Measurements from ENCODE around the gene PAFAH1B1.
"Not testable (repeated sequence)": the region's sequence is repeated elsewhere in the genome, so short reads cannot be mapped to it uniquely, and the experiment has no call there.

Gene PAFAH1B1

DNA sequence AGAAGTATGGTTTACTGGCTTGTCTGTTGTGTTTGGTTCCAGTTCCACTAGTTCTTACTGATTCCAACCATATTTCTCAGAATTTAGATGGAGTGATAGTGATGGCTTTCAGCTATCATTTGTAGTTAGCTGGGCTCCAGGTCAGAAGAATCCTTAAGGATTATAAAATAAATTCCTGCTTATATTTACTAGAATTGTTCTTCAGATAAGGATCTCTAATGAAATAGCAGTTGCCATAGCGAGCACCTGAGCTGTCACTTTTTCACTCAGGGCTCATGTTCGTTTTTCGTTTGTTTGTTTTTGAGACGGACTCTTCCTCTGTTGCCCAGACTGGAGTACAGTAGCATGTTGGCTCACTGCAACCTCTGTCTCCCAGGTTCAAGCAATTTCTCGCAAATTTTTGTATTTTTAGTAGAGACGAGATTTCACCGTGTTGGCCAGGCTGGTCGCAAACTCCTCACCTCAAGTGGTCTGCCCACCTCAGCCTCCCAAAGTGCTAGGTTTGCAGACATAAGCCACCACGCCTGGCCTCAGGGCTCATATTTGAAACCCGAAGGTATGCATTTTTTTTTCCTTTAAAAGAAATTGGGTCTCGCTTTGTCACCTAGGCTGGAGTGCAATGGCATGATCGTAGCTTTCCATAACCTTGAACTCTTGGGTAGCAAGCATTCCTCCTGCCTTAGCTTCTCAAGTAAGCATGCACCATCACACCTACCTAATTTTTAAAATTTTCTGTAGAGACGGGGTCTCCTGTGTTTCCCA, 42.9 kb downstream of the PAFAH1B1 start:
- FAIRE-seq = no peak

DNA sequence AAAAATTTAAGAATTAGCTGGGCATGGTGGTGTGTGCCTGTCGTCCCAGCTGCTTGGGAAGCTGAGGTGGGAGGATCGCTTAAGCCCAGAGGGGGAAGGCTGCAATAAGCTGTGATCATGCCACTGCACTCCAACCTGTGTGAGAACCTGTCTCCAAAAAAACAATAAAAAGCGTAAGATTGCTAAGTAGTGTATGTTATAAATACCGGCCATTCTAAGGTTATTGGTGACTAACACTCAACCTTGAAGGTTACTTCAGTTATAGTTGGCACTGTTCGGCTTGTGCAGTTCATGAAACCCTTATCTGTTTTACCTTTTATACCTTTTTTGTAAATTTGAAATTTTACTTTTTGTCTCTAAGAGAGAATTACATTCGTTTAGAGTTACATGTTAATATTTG, 44.0 kb downstream of the PAFAH1B1 start:
- no peak for FAIRE-seq

DNA sequence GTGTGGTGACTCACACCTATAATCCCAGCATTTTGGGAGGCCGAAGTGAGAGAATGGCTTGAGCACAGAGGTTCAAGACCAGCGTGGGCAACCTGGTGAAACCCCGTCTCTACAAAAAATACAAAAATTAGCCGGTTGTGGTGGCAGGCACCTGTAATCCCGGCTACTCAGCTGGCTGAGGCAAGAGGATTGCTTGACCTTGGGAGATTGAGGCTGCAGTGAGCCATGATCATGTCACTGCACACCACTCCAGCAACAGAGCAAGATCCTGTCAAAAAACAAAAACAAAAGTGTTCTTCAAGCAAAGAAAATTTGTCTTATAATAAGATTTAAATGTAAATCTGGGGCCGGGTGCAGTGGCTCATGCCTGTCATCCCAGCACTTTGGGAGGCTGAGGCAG, 51.5 kb downstream of the PAFAH1B1 start:
- no peak for FAIRE-seq

DNA sequence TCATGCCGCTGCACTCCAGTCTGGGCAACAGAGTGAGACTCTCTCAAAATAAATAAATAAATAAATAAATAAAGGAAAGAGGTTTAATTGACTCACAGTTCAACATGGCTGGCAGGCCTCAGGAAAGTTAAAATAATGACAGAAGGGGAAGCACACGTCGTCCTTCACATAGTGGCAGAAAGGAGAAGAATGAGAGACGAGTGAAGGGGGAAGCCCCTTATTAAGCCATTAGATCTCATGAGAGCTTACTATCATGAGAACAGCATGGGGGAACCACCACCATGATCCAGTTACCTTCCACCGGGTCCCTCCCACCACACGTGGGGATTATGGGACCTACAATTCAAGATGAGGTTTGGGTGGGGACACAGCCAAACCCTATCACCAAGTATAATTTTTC, 54.5 kb downstream of the PAFAH1B1 start:
- FAIRE-seq = no peak

DNA sequence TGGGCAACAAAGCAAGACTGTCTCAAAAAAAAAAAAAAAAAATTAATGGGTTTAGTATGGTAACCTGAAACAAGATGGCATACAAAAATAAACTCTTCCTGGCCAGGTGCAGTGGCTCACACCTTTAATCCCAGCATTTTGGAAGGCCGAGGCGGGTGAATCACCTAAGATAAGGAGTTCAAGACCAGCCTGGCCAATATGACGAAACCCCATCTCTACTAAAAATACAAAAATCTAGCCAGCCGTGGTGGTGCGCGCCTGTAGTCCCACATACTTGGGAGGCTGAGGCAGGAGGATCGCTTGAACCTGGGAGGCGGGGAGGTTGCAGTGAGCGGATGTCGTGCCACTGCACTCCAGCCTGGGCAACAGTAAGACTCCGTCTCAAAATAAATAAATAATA, 55.7 kb downstream of the PAFAH1B1 start:
- no peak for FAIRE-seq

DNA sequence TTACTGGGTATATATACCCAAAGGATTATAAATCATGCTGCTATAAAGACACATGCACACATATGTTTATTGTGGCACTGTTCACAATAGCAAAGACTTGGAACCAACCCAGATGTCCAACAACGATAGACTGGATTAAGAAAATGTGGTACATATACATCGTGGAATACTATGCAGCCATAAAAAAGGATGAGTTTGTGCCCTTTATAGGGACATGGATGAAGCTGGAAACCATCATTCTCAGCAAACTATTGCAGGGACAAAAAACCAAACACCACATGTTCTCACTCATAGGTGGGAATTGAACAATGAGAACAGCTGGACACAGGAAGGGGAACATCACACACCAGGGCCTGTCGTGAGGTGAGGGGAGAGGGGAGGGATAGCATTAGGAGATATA, 59.5 kb downstream of the PAFAH1B1 start:
- not testable (repeated sequence) for FAIRE-seq

DNA sequence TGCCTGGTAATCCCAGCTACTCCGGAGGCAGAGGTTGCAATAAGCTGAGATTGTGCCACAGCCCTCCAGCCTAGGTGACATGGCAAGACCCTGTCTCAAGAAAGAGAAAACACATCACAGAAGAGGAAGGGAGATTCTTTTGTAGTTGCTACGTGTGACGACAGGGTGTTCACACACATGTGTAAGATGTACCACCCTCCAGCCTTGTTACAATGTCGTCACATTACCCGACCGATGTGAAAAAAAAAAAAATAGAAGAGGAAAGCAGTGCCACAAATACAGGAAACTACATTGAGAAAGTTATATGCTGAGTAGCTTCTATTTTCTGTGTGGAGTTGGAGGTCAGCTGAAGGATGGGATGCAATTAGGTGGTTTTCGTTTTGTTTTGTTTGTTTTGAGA, 62.1 kb downstream of the PAFAH1B1 start:
- no peak for FAIRE-seq

DNA sequence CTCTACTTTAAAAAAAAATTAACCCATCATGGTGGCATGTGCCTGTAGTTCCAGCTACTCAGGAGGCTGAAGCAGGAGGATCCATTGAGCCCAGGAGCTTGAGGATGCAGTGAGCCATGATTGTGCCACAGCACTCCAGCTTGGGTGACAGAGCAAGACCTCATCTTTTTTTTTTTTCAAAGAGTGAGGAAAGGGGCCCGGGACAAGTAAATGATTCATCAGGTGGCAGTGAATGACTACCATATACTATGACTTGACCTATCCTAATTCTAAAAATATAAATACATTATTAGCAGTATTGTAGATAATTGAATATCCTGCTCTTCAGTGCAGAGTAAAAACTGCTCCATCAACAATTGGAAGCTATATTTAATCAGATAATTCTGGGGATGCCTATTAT, 62.8 kb downstream of the PAFAH1B1 start:
- no peak for FAIRE-seq

DNA sequence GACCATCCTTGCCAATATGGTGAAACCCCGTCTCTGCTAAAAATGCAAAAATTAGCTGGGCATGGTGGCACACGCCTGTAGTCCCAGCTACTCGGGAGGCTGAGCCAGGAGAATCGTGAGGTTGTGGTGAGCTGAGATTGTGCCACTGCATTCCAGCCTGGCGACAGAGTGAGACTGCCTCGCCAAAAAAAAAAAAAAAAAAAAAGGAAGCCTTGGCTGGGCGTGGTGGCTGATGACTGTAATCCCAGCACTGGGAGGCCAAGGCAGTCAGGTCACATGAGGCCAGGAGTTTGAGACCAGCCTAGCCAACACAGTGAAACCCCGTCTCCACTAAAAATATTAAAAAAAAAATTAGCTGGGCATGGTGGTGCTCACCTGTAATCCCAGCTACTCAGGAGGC, 65.9 kb downstream of the PAFAH1B1 start:
- FAIRE-seq = not testable (repeated sequence)

DNA sequence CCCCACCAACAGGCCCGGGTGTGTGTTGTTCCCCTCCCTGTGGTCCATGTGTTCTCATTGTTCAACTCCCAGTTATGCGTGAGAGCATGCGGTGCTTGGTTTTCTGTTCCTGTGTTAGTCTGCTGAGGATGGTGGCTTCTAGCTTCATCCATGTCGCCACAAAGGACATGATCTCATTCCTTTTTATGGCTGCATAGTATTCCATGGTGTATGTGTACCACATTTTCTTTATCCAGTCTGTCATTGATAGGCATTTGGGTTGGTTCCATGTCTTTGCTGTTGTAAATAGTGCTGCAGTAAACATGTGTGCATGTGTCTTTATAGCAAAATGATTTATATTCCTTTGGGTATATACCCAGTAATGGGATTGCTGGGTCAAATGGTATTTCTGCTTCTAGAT, 67.0 kb downstream of the PAFAH1B1 start:
- not testable (repeated sequence) for FAIRE-seq

DNA sequence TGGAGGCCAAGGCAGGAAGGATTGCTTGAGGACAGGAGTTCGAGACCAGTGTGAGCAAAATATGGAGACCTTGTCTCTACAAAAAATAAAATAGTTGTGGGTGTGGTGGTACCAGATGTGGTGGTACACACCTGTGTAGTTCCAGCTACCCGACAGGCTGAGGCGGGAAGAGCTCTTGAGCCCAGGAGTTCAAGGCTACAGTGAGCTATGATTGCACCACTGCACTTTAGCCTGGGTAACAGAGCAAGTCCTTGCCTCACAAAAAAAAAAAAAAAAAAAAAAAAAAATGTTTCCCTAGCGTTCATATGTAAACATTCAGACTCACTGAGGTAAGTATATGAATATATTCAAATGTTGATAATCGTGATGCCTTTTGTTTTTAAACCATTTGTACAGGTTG, 78.6 kb downstream of the PAFAH1B1 start:
- FAIRE-seq = no peak

DNA sequence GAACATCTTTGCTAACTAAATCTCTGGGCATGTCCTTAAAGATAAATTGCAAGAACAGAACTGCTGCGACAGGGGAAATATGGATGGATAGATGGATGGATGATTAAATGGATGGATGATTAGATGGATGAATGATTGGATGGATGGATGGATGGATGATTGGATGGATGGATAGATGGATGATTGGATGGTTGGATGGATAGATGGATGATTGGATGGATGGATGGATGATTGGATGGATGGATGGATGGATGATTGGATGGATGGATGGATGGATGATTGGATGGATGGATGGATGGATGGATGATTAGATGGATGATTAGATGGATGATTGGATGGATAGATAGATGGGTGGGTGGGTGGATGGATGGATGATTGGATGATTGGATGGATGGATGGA, 85.8 kb downstream of the PAFAH1B1 start:
- not testable (repeated sequence) for FAIRE-seq

DNA sequence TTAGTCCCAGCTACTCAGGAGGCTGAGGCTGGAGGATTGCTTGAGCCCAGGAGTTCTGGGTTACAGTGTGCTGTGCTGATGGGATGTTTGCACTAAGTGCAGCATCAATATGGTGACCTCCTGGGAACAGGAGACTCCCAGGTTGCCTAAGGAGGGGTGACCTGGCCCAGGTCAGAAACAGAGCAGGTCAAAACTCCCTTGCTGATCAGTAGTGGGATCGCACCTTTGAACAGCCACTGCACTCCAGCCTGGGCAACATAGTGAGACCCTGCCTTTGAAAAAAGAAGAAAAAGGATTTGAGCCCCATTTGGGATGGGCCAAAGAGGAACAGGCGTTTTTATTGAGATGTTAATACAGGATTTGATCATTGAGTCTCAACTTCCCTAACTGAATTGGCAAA, 87.5 kb downstream of the PAFAH1B1 start:
- no peak for FAIRE-seq

DNA sequence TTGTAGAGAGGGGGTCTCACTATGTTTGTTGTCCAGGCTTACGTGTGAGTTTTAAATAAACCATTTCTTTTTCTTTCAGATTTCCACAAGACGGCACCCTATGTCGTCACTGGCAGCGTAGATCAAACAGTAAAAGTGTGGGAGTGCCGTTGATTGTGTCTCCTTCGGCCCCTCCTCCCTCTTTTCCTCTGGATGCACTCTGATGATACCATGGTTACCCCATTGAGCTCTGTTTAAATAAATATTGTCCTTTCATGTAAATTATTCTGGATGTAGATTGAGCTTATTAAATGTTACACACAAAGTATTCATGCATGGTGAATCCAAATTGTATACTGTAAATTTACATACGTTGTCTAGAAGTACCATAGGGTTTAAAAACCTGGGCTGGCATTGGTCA, 88.2 kb downstream of the PAFAH1B1 start:
- no peak for FAIRE-seq

DNA sequence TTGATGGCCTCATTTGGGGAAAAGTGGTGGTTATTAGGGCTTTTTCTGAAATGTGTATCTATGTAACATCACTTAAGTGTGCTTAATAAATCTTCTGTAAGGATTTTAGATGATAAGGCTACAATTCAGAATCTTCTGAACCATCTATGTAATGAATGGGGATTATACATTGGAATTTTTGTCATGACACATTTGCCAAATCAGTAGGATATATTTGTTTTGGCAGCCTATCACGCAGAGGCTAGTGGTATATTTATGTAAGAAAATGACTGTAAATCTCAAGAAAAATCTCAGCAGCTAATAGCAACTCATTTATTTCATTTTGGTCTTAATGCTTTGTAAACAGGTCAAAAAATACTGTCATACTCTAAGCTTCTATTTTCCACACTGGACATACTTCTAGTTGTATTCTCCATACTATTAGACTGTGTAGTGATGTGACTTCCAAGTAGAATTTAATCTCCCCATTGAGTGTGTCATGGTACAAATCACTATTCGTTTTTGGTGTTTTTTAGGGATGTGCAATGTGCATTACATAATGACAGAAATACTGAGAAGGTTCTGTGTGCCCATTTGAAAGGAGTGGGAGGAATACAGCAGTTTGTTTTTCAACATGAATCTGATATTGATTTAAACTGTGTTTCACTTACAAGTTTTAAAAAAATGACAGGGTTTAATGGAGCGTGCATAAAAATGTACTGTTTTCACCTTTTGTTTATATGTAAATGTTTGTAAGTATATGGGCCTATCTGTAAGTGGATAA, 88.9 kb downstream of the PAFAH1B1 start:
- no peak for FAIRE-seq

DNA sequence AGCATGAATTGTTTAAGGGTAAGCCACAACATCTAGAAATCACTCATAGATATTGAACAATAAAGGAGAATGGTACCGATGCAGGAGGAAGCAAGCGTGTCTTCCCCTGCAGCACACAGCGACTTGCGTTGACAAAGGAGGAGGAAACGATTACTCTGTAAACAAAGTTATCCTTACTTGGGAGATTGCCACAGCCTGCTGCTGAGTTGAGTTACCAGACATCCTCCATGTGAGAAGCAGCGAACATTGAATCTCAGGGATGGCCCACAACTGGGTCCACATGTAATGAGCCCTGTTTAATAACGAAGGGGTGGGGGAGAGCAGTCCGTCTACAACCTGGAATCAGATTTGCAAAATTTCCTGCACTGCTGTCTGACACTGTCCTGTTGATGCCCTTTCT, 90.5 kb downstream of the PAFAH1B1 start:
- no peak for FAIRE-seq

DNA sequence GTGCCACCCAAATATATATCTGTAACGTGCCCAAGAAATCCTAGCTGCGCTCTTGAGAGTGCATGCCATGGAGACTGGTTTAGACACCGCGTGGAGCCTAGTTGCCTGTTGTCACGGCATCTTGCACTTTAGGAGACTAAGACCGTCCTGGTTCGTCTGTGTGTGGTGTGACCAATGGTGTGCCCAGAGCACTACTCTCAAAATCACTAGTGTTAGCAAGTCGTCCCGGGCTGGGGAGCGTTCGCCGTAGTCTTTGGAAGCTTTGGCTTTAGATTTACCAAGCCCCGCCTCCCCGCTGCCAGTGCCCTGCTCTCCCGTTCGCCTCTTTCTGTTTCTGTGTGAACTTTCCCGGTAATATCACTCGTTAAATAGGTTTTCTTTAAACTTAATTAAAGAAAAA, 91.1 kb downstream of the PAFAH1B1 start:
- no peak for FAIRE-seq

DNA sequence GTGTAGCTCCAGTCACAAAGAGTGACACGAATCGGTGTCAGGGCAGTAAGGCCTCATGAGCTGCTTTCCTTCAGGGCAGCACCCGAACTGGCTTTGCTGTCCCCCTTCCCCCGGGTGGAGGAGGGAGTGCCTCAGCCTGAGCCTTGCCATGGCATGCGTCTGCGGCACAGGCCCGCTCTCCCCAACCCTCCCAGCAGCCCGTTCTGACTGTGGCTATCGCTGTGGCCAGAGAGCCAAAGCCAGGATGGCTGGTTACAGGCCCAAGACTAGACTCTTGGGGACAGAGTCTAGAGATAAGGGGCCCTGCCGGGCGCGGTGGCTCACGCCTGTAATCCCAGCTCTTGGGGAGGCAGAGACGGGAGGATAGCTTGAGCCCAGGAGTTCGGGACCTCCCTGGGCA, 92.2 kb downstream of the PAFAH1B1 start:
- no peak for FAIRE-seq

DNA sequence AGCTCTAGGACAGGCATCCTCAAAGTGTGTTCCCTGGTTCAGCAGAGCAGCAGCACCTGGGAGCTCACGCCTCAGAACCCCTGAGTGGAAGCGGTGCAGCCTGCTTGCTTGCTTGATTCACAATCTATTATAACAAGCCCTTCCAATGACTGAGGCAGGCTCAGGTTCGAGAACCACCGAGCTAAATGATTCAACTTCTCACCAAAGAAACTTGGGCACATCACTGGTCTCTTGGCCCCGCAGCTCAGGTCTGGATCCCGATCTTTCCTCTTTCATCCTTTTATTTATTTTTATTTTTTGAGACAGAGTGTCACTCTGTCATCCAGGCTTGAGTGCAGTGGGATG, 93.6 kb downstream of the PAFAH1B1 start:
- FAIRE-seq = no peak

DNA sequence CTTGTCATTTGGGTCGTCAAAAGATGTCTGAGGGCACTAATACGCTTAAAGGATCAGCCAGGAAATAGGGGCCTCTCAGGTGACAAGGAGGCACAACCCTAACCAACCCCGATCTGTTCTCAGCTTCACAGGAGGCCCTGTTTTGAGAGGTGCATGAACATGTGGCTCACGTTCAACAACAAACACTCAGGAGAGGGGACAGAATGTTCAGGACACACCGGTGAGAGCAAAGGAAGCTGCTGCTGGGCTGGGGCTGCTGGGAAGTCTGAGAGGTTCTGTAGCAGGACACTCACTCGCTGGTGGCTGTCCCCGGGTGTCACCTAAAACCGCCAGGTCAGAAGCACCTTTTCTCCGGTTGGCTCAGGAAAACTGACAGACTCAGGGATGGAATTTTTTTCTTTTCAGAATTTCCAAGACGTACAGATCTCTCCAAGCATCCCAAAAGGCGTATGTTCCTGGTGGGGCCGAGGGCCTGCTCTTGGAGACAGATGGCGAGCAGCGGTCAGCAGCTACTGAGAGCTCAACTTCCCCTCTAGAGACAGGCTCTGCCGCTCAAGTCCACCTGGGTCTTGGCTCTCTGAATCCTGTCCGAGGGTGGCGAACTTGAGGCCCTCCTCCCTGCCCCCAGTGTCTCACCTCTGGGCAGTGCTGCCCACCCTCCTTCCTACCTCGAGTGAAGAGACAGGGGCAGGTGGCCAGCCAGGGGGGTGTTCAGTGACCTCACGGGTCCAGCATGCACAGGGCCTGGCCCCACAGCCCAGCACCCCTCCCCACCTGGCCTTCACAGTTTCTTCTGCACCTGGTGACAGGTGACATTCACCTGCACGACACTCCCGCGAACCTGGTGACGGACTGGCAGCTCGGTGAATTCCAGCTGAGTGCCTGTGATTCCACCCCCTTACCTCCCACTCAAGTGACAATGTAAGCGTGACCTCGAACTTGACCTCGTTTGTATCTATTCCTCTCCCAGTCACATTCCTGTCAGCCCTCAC, 95.2 kb downstream of the PAFAH1B1 start:
- FAIRE-seq = no peak

DNA sequence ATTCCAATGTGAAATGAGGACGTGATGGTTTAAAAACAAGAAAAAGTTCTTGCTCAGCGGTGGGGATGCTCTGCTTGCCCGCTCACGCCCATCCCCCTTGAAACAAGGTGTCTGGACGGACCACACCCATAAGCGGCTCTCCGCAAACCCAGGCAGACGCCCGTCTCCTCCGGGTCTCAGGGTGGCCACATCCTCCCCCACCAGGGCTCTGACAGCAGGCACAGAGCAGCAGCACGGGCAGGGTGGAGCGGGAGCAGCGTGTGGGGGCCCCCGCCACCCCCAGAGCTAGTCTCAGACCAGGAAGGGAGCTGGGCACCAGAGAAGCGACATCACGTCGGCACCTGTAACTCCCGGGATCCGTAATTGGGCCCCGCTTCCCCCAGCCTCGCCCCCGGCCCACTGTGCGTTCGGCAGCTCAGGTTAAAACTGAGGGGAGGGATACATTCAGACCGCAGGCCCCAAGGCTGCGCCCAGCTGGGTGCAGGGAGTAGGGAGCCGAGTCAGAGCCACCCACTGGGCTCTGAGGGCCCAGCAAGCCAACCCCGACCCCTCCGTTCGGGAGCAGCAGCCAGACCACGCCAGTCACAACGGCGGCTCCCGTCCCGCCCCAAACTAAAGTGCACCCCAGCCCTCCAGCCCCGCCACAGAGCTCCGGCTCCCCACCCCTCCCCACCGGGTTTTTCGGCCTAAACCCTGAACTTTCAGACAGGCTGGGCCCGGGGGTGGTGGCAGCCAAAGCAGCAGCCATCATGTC, 96.1 kb downstream of the PAFAH1B1 start:
- FAIRE-seq = no peak

Data from colon (tissue), 2 donors.